ENCODE data around the gene CDKN2AIP. TPM values are rescaled to one million over a fixed set of nuclear protein-coding genes. Genes with fewer than 3 reads are reported as not detected.
"Not testable (repeated sequence)": the region's sequence is repeated elsewhere in the genome, so short reads cannot be mapped to it uniquely, and the experiment has no call there.

CDKN2AIP gene
- total and polyA plus RNA-seq, 2 donors: 29.1 to 33.2 TPM

- no peaks in the 10 kb centered on the region for H3K4me1 ChIP-seq (ENCODE audit: control insufficient read depth in 2 of 2, insufficient read depth in 2 of 2, low read length in 2 of 2)
Observed at GRCh38 chr4:183470821-183471220, 26.4 kb downstream of the CDKN2AIP start.

GRCh38 chr4:183471946-183472708, 27.7 kb downstream of the CDKN2AIP start:
- WGBS: 32% methylated on average over 12 of the region's 12 CpGs
- no peaks in the 10 kb centered on the region for H3K27me3 ChIP-seq (ENCODE audit: control insufficient read depth in 2 of 2, insufficient read depth in 1 of 2, low read length in 1 of 2)
- no peaks in the 10 kb centered on the region for H3K9me3 ChIP-seq (ENCODE audit: control insufficient read depth in 2 of 2, insufficient read depth in 1 of 2, low read length in 1 of 2)
- H3K36me3 ChIP-seq (ENCODE audit: control insufficient read depth in 2 of 2, insufficient read depth in 2 of 2, low read length in 1 of 2): no peaks in the 10 kb centered on the region
- H3K27ac ChIP-seq (ENCODE audit: low read depth in 1 of 2, low read length in 1 of 2): no peak overlapping the region
- H3K4me3 ChIP-seq (ENCODE audit: low read length in 2 of 2): no peak overlapping the region
- DNase-seq (ENCODE audit: low read depth in 6 of 9, low spot score in 9 of 9): peak; percentile 26 to 83 (median 61)
- no peaks in the 10 kb centered on the region for H3K4me1 ChIP-seq (ENCODE audit: control insufficient read depth in 2 of 2, insufficient read depth in 2 of 2, low read length in 2 of 2)

More at GRCh38 chr4:183470821-183471220, 26.4 kb downstream of the CDKN2AIP start:
- H3K27ac ChIP-seq (ENCODE audit: low read depth in 1 of 2, low read length in 1 of 2): no peak overlapping the region
- no peak for DNase-seq (ENCODE audit: low read depth in 6 of 9, low spot score in 9 of 9)
- H3K27me3 ChIP-seq (ENCODE audit: control insufficient read depth in 2 of 2, insufficient read depth in 1 of 2, low read length in 1 of 2): no peaks in the 10 kb centered on the region
- H3K9me3 ChIP-seq (ENCODE audit: control insufficient read depth in 2 of 2, insufficient read depth in 1 of 2, low read length in 1 of 2): no peaks in the 10 kb centered on the region
- no peaks in the 10 kb centered on the region for H3K36me3 ChIP-seq (ENCODE audit: control insufficient read depth in 2 of 2, insufficient read depth in 2 of 2, low read length in 1 of 2)
- WGBS: 94% methylated on average over 4 of the region's 4 CpGs
- no peak overlapping the region for H3K4me3 ChIP-seq (ENCODE audit: low read length in 2 of 2)

DNA sequence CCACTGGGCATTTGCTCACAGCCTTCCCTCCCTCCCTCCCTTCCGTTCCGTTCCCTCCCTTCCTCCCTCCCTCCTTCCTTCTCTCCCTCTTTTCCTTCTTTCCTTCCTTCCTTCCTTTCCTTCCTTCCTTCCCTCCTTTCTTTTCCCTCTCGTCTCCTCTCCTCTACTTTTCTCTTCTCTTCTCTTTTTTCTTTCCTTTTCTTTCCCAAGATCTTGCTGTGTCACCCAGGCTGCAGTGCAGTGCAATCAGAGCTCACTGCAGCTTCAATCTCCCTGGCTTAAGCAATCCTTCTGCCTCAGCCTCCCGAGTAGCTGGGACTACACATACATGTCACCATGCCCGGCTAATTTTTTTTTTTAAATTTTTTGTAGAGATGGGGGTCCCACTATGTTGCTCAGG, 33.7 kb downstream of the CDKN2AIP start:
- Histone ChIP-seq H3K27ac (ENCODE audit: low read depth in 1 of 2, low read length in 1 of 2) (no peak overlapping the region), H3K4me3 (ENCODE audit: low read length in 2 of 2) (no peak overlapping the region), H3K9me3 (ENCODE audit: control insufficient read depth in 2 of 2, insufficient read depth in 1 of 2, low read length in 1 of 2) (no peaks in the 10 kb centered on the region), H3K4me1 (ENCODE audit: control insufficient read depth in 2 of 2, insufficient read depth in 2 of 2, low read length in 2 of 2) (no peaks in the 10 kb centered on the region), H3K36me3 (ENCODE audit: control insufficient read depth in 2 of 2, insufficient read depth in 2 of 2, low read length in 1 of 2) (no peaks in the 10 kb centered on the region), H3K27me3 (ENCODE audit: control insufficient read depth in 2 of 2, insufficient read depth in 1 of 2, low read length in 1 of 2) (no peaks in the 10 kb centered on the region)
- 88% methylated on average over 5 of the region's 5 CpGs for WGBS
- no peak for DNase-seq (ENCODE audit: low read depth in 6 of 9, low spot score in 9 of 9)

GRCh38 chr4:183478926-183479325, 34.5 kb downstream of the CDKN2AIP start:
- H3K4me3 ChIP-seq (ENCODE audit: low read length in 2 of 2): no peak overlapping the region
- 94% methylated on average over 2 of the region's 2 CpGs for WGBS

DNA sequence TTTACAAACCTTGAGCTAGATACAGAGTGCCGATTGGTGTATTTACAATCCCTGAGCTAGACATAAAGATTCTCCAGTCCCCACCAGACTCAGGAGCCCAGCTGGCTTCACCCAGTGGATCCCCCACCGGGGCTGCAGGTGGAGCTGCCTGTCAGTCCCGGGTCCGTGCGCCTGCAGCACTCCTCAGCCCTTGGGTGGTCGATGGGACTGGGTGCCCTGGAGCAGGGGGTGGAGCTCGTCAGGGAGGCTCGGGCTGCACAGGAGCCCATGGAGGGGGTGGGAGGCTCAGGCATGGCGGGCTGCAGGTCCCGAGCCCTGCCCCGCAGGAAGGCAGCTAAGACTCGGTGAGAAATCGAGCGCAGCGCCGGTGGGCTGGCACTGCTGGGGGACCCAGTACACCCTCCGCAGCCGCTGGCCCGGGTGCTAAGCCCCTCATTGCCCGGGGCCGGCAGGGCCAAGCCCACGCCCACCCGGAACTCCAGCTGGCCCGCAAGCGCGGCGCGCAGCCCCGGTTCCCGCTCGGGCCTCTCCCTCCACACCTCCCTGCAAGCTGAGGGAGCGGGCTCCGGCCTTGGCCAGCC, 38.2 kb downstream of the CDKN2AIP start:
- WGBS: 98% methylated on average over 33 of the region's 33 CpGs
- not testable (repeated sequence) for H3K27ac ChIP-seq (ENCODE audit: low read depth in 1 of 2, low read length in 1 of 2); H3K4me1 ChIP-seq (ENCODE audit: control insufficient read depth in 2 of 2, insufficient read depth in 2 of 2, low read length in 2 of 2); H3K9me3 ChIP-seq (ENCODE audit: control insufficient read depth in 2 of 2, insufficient read depth in 1 of 2, low read length in 1 of 2); DNase-seq (ENCODE audit: low read depth in 6 of 9, low spot score in 9 of 9); H3K4me3 ChIP-seq (ENCODE audit: low read length in 2 of 2); H3K27me3 ChIP-seq (ENCODE audit: control insufficient read depth in 2 of 2, insufficient read depth in 1 of 2, low read length in 1 of 2); H3K36me3 ChIP-seq (ENCODE audit: control insufficient read depth in 2 of 2, insufficient read depth in 2 of 2, low read length in 1 of 2)

More at GRCh38 chr4:183478926-183479325, 34.5 kb downstream of the CDKN2AIP start:
- Histone ChIP-seq H3K9me3 (ENCODE audit: control insufficient read depth in 2 of 2, insufficient read depth in 1 of 2, low read length in 1 of 2) (no peaks in the 10 kb centered on the region), H3K27me3 (ENCODE audit: control insufficient read depth in 2 of 2, insufficient read depth in 1 of 2, low read length in 1 of 2) (no peaks in the 10 kb centered on the region), H3K27ac (ENCODE audit: low read depth in 1 of 2, low read length in 1 of 2) (no peak overlapping the region), H3K4me1 (ENCODE audit: control insufficient read depth in 2 of 2, insufficient read depth in 2 of 2, low read length in 2 of 2) (no peaks in the 10 kb centered on the region), H3K36me3 (ENCODE audit: control insufficient read depth in 2 of 2, insufficient read depth in 2 of 2, low read length in 1 of 2) (no peaks in the 10 kb centered on the region)
- DNase-seq (ENCODE audit: low read depth in 6 of 9, low spot score in 9 of 9): no peak

DNA sequence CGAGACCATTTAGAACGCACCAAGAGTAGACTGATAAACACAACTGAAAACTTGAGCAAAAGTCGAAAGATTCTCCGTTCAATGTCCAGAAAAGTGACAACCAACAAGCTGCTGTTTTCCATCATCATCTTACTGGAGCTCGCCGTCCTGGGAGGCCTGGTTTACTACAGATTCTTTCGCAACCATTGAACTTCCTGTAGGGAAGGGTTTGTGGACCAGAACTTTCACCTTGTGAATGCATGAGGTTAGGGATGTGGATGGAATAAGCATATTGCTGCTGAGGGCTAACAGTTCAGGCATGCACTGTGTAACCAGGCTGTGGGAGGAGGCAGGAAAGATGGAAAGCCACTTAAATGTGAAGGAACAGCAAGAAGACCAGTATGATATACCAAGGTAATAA, 39.6 kb downstream of the CDKN2AIP start:
- Histone ChIP-seq H3K27me3 (ENCODE audit: control insufficient read depth in 2 of 2, insufficient read depth in 1 of 2, low read length in 1 of 2) (no peaks in the 10 kb centered on the region), H3K4me3 (ENCODE audit: low read length in 2 of 2) (no peak overlapping the region), H3K27ac (ENCODE audit: low read depth in 1 of 2, low read length in 1 of 2) (no peak overlapping the region), H3K36me3 (ENCODE audit: control insufficient read depth in 2 of 2, insufficient read depth in 2 of 2, low read length in 1 of 2) (no peaks in the 10 kb centered on the region), H3K4me1 (ENCODE audit: control insufficient read depth in 2 of 2, insufficient read depth in 2 of 2, low read length in 2 of 2) (no peaks in the 10 kb centered on the region), H3K9me3 (ENCODE audit: control insufficient read depth in 2 of 2, insufficient read depth in 1 of 2, low read length in 1 of 2) (no peaks in the 10 kb centered on the region)
- DNase-seq (ENCODE audit: low read depth in 6 of 9, low spot score in 9 of 9): no peak
- 98% methylated on average over 7 of the region's 7 CpGs for WGBS

DNA sequence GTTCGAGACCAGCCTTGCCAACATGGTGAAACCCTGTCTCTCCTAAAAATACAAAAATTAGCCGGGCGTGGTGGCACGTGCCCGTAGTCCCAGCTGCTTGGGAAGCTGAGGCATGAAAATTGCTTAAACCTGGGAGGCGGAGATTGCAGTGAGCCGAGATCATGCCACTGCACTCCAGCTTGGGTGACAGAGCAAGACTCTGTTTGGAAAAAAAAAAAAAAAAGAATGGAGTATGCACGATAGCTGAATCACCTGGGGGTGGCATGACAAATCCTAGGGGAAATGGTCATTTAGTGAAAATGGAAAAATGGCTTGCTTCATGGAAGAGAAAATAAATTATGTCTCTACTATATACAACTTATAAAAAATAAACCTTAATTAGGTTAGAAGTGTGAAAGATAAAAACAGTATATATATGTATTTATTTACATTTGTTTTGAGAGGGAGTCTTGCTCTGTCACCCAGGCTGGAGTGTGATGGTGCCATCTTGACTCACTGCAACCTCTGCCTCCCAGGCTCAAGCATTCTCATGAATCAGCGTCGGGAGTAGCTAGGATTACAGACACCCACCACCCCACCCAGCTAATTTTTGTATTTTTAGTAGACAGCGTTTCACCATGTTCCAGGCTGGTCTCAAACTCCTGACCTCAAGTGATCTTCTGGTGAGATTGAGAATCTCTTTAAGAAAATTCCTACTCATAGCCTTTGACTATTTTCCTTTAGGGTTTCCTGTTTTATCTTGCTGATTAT, 41.1 kb downstream of the CDKN2AIP start:
- Histone ChIP-seq H3K36me3 (ENCODE audit: control insufficient read depth in 2 of 2, insufficient read depth in 2 of 2, low read length in 1 of 2) (no peaks in the 10 kb centered on the region), H3K4me3 (ENCODE audit: low read length in 2 of 2) (no peak overlapping the region), H3K4me1 (ENCODE audit: control insufficient read depth in 2 of 2, insufficient read depth in 2 of 2, low read length in 2 of 2) (no peaks in the 10 kb centered on the region), H3K27ac (ENCODE audit: low read depth in 1 of 2, low read length in 1 of 2) (no peak overlapping the region), H3K9me3 (ENCODE audit: control insufficient read depth in 2 of 2, insufficient read depth in 1 of 2, low read length in 1 of 2) (no peaks in the 10 kb centered on the region), H3K27me3 (ENCODE audit: control insufficient read depth in 2 of 2, insufficient read depth in 1 of 2, low read length in 1 of 2) (no peaks in the 10 kb centered on the region)
- 89% methylated on average over 11 of the region's 11 CpGs for WGBS
- no peak for DNase-seq (ENCODE audit: low read depth in 6 of 9, low spot score in 9 of 9)

- H3K27me3 ChIP-seq (ENCODE audit: control insufficient read depth in 2 of 2, insufficient read depth in 1 of 2, low read length in 1 of 2): no peaks in the 10 kb centered on the region
- 96% methylated on average over 3 of the region's 3 CpGs for WGBS
- no peak overlapping the region for H3K27ac ChIP-seq (ENCODE audit: low read depth in 1 of 2, low read length in 1 of 2)
- no peaks in the 10 kb centered on the region for H3K4me1 ChIP-seq (ENCODE audit: control insufficient read depth in 2 of 2, insufficient read depth in 2 of 2, low read length in 2 of 2)
- no peaks in the 10 kb centered on the region for H3K9me3 ChIP-seq (ENCODE audit: control insufficient read depth in 2 of 2, insufficient read depth in 1 of 2, low read length in 1 of 2)
- H3K4me3 ChIP-seq (ENCODE audit: low read length in 2 of 2): no peak overlapping the region
- peaks cover 10% of the 10 kb centered on the region in 2 donors for H3K36me3 ChIP-seq (ENCODE audit: control insufficient read depth in 2 of 2, insufficient read depth in 2 of 2, low read length in 1 of 2)
- no peak for DNase-seq (ENCODE audit: low read depth in 6 of 9, low spot score in 9 of 9)
Observed at GRCh38 chr4:183492791-183493222, 48.4 kb downstream of the CDKN2AIP start.

GRCh38 chr4:183493246-183493645, 48.8 kb downstream of the CDKN2AIP start:
- Histone ChIP-seq H3K4me3 (ENCODE audit: low read length in 2 of 2) (no peak overlapping the region), H3K27ac (ENCODE audit: low read depth in 1 of 2, low read length in 1 of 2) (no peak overlapping the region), H3K36me3 (ENCODE audit: control insufficient read depth in 2 of 2, insufficient read depth in 2 of 2, low read length in 1 of 2) (peaks cover 10% of the 10 kb centered on the region in 2 donors), H3K27me3 (ENCODE audit: control insufficient read depth in 2 of 2, insufficient read depth in 1 of 2, low read length in 1 of 2) (no peaks in the 10 kb centered on the region), H3K9me3 (ENCODE audit: control insufficient read depth in 2 of 2, insufficient read depth in 1 of 2, low read length in 1 of 2) (no peaks in the 10 kb centered on the region), H3K4me1 (ENCODE audit: control insufficient read depth in 2 of 2, insufficient read depth in 2 of 2, low read length in 2 of 2) (no peaks in the 10 kb centered on the region)
- no peak for DNase-seq (ENCODE audit: low read depth in 6 of 9, low spot score in 9 of 9)
- WGBS: 97% methylated on average over 3 of the region's 3 CpGs
